Keratinocyte (primary cell): ENCODE results near the gene TRAPPC10.

Experiments
- CTCF ChIP-seq, 3 experiments: IDR thresholded peaks in 1 of 3; conservative IDR thresholded peaks in 1 of 3; optimal IDR thresholded peaks in 1 of 3; 2 replicates in 2 of 3; 3 replicates in 1 of 3; pipeline versions ENCODE3 to v1.5.1; 2011; ENCODE audit warnings: low read length in 3 of 3, mild to moderate bottlenecking in 3 of 3, moderate library complexity in 2 of 3, control low read depth in 1 of 3, inconsistent platforms in 1 of 3; ENCODE audit not compliant: insufficient read depth in 2 of 3; ENCODE audit errors: extremely low read depth in 1 of 3
- EZH2 ChIP-seq: IDR thresholded peaks from one replicate; pipeline ENCODE4 v1.6.1; 2012; ENCODE audit warnings: inconsistent platforms, mild to moderate bottlenecking, low read length, moderate library complexity

- TF ChIP-seq CTCF (optimal IDR thresholded peaks at IDR 0.05 in 1 of 3, IDR thresholded peaks at IDR 0.05 in 1 of 3, conservative IDR thresholded peaks at IDR 0.05 in 1 of 3; ENCODE audit: extremely low read depth in 1 of 3, insufficient read depth in 2 of 3, low read length in 3 of 3) (no peak), EZH2 (no peak)
Observed at GRCh38 chr21:44058981-44059380, 46.9 kb downstream of the TRAPPC10 start.
